ENCODE measurements around the gene ZCCHC7.

GRCh38 chr9:37082214-37082765 is 38.1 kb upstream of the ZCCHC7 start:
- no peak for TF ChIP-seq EGR1 (IDR thresholded peaks at IDR 0.05; ENCODE audit: borderline replicate concordance, low read depth, low read length)
- no peak for TF ChIP-seq POLR2AphosphoS5 (IDR thresholded peaks at IDR 0.05; ENCODE audit: low read depth, low read length)
- no peak for TF ChIP-seq CTCF (IDR thresholded peaks at IDR 0.05; ENCODE audit: control extremely low read depth in 1 of 3, insufficient read depth in 1 of 3, low read depth in 1 of 3, low read length in 3 of 3)
- no peak for TF ChIP-seq YY1 (IDR thresholded peaks at IDR 0.05; ENCODE audit: low read depth, low read length)
- no peak for TF ChIP-seq EZH2 (IDR thresholded peaks at IDR 0.05; ENCODE audit: low read depth, low read length, severe bottlenecking)
- no peak for TF ChIP-seq POLR2A (IDR thresholded peaks at IDR 0.05; ENCODE audit: control extremely low read depth in 1 of 2, low read depth in 2 of 2, low read length in 2 of 2)
